DND-41 (cell line): ENCODE results near the gene KLRD1.

Experiments
- ATAC-seq: fragments of 200-7000 bp; cut with Tn5 transposase; 3 replicates; pipeline ENCODE4 v1.9.1; 2021; ENCODE audit warnings: low read depth; ENCODE audit not compliant: insufficient read depth
- DNase-seq: peaks from one replicate; pipeline ENCODE4 v3.0.0-alpha.2; 2020
- H2AFZ ChIP-seq: 2 replicates; pipeline ENCODE4 v1.6.0; 2012; ENCODE audit warnings: low read depth, low read length
- H3K27ac ChIP-seq: 2 replicates; pipeline ENCODE4 v1.5.1; 2012; ENCODE audit warnings: low read length, inconsistent platforms
- H3K27me3 ChIP-seq: fragments of 200-600 bp; sonication (generic); 2 replicates; pipeline ENCODE4 v1.6.0; 2012; ENCODE audit warnings: low read length, mild to moderate bottlenecking, inconsistent platforms; ENCODE audit not compliant: insufficient read depth, poor library complexity
- H3K36me3 ChIP-seq: 2 replicates; pipeline ENCODE4 v1.5.1; 2012; ENCODE audit warnings: low read length, inconsistent platforms; ENCODE audit not compliant: insufficient read depth
- H3K4me1 ChIP-seq: 2 replicates; pipeline ENCODE4 v1.5.1; 2012; ENCODE audit warnings: mild to moderate bottlenecking, low read length; ENCODE audit not compliant: insufficient read depth
- H3K4me2 ChIP-seq: 2 replicates; pipeline ENCODE4 v1.6.0; 2012; ENCODE audit warnings: mild to moderate bottlenecking, moderate library complexity, low read length, inconsistent platforms; ENCODE audit not compliant: insufficient read depth
- H3K4me3 ChIP-seq, 2 experiments: fragments of 200-600 bp in 1 of 2; shearing (Covaris generic) in 1 of 2; 2 replicates each; pipeline ENCODE4 v1.5.1; 2012 to 2016; ENCODE audit warnings: inconsistent platforms in 2 of 2, low read length in 2 of 2, mild to moderate bottlenecking in 2 of 2, low read depth in 1 of 2, moderate library complexity in 1 of 2
- H3K79me2 ChIP-seq: 2 replicates; pipeline ENCODE4 v1.6.0; 2012; ENCODE audit warnings: low read length, inconsistent platforms; ENCODE audit not compliant: insufficient read depth
- H3K9ac ChIP-seq: 2 replicates; pipeline ENCODE4 v1.6.0; 2012; ENCODE audit warnings: low read depth, mild to moderate bottlenecking, inconsistent platforms, low read length, moderate library complexity
- H3K9me3 ChIP-seq: 2 replicates; pipeline ENCODE4 v1.5.1; 2012; ENCODE audit warnings: low read length, moderate library complexity, mild to moderate bottlenecking, inconsistent platforms; ENCODE audit not compliant: insufficient read depth, severe bottlenecking
- H4K20me1 ChIP-seq: 2 replicates; pipeline ENCODE4 v1.6.0; 2012; ENCODE audit warnings: low read length; ENCODE audit not compliant: insufficient read depth
- CTCF ChIP-seq: IDR thresholded peaks from 2 replicates; pipeline ENCODE4 v1.5.1; 2012; ENCODE audit warnings: borderline replicate concordance, low read length, moderate library complexity, mild to moderate bottlenecking; ENCODE audit not compliant: poor library complexity, severe bottlenecking; ENCODE audit errors: extremely low read depth
- EZH2 ChIP-seq: IDR thresholded peaks from 3 replicates; pipeline ENCODE4 v1.6.1; 2012; ENCODE audit warnings: borderline replicate concordance, low read depth, mild to moderate bottlenecking, moderate library complexity, low read length, inconsistent platforms; ENCODE audit not compliant: severe bottlenecking

The KLRD1 gene

GRCh38 chr12:10307630-10308029, at the start of gene KLRD1:
TSS of gene KLRD1 (plus strand) at chr12:10307870. CDS start at chr12:10308078, 208 bp downstream.
- no peaks in the 10 kb centered on the region for H3K36me3 ChIP-seq
- H2AFZ ChIP-seq, result no peak within 1 kb of the TSS
- TF ChIP-seq EZH2, result no peak
- TF ChIP-seq CTCF, result no peak
- no peaks in the 10 kb centered on the region for H3K27me3 ChIP-seq
- no peak for DNase-seq
- no peak within 1 kb of the TSS for H3K4me3 ChIP-seq
- no peak within 1 kb of the TSS for H3K27ac ChIP-seq
- H3K4me1 ChIP-seq, result peaks cover 4% of the 10 kb centered on the region; the same call in 1 of the 2 replicates
- no peak within 1 kb of the TSS for H3K4me2 ChIP-seq
- no peaks in the 10 kb centered on the region for H3K9me3 ChIP-seq
- no peaks in the 10 kb centered on the region for H4K20me1 ChIP-seq
- H3K79me2 ChIP-seq, result no peaks in the 10 kb centered on the region
- ATAC-seq, result no peak
- no peak within 1 kb of the TSS for H3K9ac ChIP-seq

GRCh38 chr12:10260927-10261326, 46.7 kb upstream of the KLRD1 start:
- no peak for TF ChIP-seq EZH2
- no peak overlapping the region for H3K9ac ChIP-seq

DNA sequence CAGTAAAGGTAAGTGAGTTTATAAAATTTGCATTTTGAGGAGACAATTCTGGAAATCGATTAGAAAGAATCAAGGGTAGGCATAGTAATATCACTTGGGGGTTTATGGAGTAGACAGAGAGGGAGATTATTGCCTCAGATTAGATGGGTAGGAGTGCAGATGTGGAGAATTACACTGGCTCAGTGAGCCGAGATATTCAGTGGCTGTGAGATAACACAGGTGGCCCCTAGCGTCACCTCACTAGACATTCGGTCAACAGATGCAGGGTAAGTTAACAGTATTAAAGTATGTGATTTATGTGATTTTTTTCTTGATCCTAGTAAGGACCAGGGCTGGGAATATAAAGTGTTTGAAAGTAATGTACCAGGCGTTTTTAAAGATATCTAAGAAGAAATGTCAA, 39.6 kb upstream of the KLRD1 start:
- Histone ChIP-seq H4K20me1 (no peaks in the 10 kb centered on the region), H2AFZ (no peak overlapping the region), H3K9me3 (no peaks in the 10 kb centered on the region), H3K27ac (no peak overlapping the region), H3K4me1 (no peaks in the 10 kb centered on the region), H3K4me2 (no peak overlapping the region), H3K4me3 (no peak overlapping the region), H3K9ac (no peak overlapping the region), H3K27me3 (no peaks in the 10 kb centered on the region), H3K36me3 (no peaks in the 10 kb centered on the region), H3K79me2 (no peaks in the 10 kb centered on the region)
- ATAC-seq (no peak), DNase-seq (no peak)
- TF ChIP-seq CTCF (no peak), EZH2 (no peak)

More at GRCh38 chr12:10260927-10261326, 46.7 kb upstream of the KLRD1 start:
- DNase-seq, result no peak
- Histone ChIP-seq H4K20me1 (no peaks in the 10 kb centered on the region), H3K27me3 (no peaks in the 10 kb centered on the region), H2AFZ (no peak overlapping the region), H3K4me3 (no peak overlapping the region), H3K4me2 (no peak overlapping the region), H3K27ac (no peak overlapping the region), H3K4me1 (no peaks in the 10 kb centered on the region), H3K79me2 (no peaks in the 10 kb centered on the region), H3K9me3 (peaks cover 2% of the 10 kb centered on the region), H3K36me3 (no peaks in the 10 kb centered on the region)
- ATAC-seq, result no peak

DNA sequence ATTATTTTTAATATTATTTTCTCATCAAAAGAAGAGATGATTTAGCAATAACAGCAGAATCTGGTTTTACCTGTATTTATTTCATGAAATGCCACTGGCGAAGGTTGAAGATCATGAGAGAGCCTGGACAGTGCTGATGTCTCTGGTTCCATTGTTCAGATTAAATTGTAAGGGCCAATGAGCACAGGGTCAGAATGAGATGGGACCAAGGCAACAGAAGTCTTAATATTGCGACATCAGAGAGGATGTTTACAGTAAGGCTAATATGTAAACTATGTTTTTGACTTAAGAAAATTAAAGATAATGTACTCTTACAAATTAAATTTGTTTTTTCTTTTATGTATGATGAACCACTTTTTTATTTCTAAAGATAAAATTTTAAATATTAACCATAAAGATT, 35.2 kb upstream of the KLRD1 start:
- H3K4me2 ChIP-seq, result no peak overlapping the region
- no peaks in the 10 kb centered on the region for H3K79me2 ChIP-seq
- TF ChIP-seq CTCF (no peak), EZH2 (no peak)
- no peaks in the 10 kb centered on the region for H4K20me1 ChIP-seq
- no peak overlapping the region for H3K9ac ChIP-seq
- no peaks in the 10 kb centered on the region for H3K36me3 ChIP-seq
- H3K27ac ChIP-seq, result no peak overlapping the region
- DNase-seq, result no peak
- no peak overlapping the region for H3K4me3 ChIP-seq
- peaks cover 3% of the 10 kb centered on the region for H3K27me3 ChIP-seq
- no peaks in the 10 kb centered on the region for H3K9me3 ChIP-seq
- no peak for ATAC-seq
- H3K4me1 ChIP-seq, result no peaks in the 10 kb centered on the region
- H2AFZ ChIP-seq, result no peak overlapping the region
